ENCODE measurements around the gene EML4. TPM values are rescaled to one million over a fixed set of nuclear protein-coding genes. Genes with fewer than 3 reads are reported as not detected.

The EML4 gene
- total RNA-seq, 1 experiment from 2014 or later, result 107 TPM

GRCh38 chr2:42372474-42373200 is 203.5 kb downstream of the EML4 start:
- H3K27ac ChIP-seq (ENCODE audit: low read length), result no peak overlapping the region
- CTCF ChIA-PET, result no interaction called here
- no peak for ATAC-seq
- H3K4me1 ChIP-seq (ENCODE audit: control insufficient read depth, insufficient read depth, low read length), result 0 out of 2 replicates have a peak, but pooled peaks cover 3% of the 10 kb centered on the region
- TF ChIP-seq TCF7L2 (IDR thresholded peaks at IDR 0.05; ENCODE audit: low read depth, low read length), result no peak
- no peak for TF ChIP-seq REST (IDR thresholded peaks at IDR 0.05; ENCODE audit: insufficient read depth in 1 of 2, low read depth in 2 of 2, low read length in 1 of 2)
- no peak for TF ChIP-seq SIN3A (IDR thresholded peaks at IDR 0.05; ENCODE audit: borderline replicate concordance, insufficient read depth, low read depth, low read length)
- TF ChIP-seq CTCF (IDR thresholded peaks at IDR 0.05), result no peak
- TF ChIP-seq POLR2AphosphoS5 (IDR thresholded peaks at IDR 0.05; ENCODE audit: low read depth, low read length), result no peak
- no TSS peak for BruUV-seq (replicated peaks)
- H3K27me3 ChIP-seq (ENCODE audit: control insufficient read depth, insufficient read depth, low read length), result no peaks in the 10 kb centered on the region
- intact Hi-C loops (cut with micrococcal nuclease; ENCODE audit: unreplicated experiment) (no loop called here), in situ Hi-C loops (cut with HindIII; ENCODE audit: low pct_unique_long_range_greater_than_20kb, low sequenced_read_pairs) (no loop called here)
- no peak overlapping the region for H3K4me3 ChIP-seq (ENCODE audit: low read depth in 2 of 2, low read length in 2 of 2)
- H3K36me3 ChIP-seq (ENCODE audit: control insufficient read depth, insufficient read depth, low read length), result no peaks in the 10 kb centered on the region
- H3K9me3 ChIP-seq (ENCODE audit: control insufficient read depth, insufficient read depth, low read depth, low read length), result no peaks in the 10 kb centered on the region
- DNase-seq (ENCODE audit: low read depth, low spot score), result no peak
- POLR2A ChIA-PET, result interaction anchor here (0.6 to 0.7 kb wide), 2 partner anchors 11 to 70 kb away, joined by 3 to 6 read pairs; no protein-coding TSS in a partner anchor

- H3K36me3 ChIP-seq (ENCODE audit: control insufficient read depth, insufficient read depth, low read length), result no peaks in the 10 kb centered on the region
- no peak overlapping the region for H3K4me3 ChIP-seq (ENCODE audit: low read depth in 2 of 2, low read length in 2 of 2)
- no peaks in the 10 kb centered on the region for H3K9me3 ChIP-seq (ENCODE audit: control insufficient read depth, insufficient read depth, low read depth, low read length)
- TF ChIP-seq CTCF (IDR thresholded peaks at IDR 0.05), result no peak
- no peak for TF ChIP-seq TCF7L2 (IDR thresholded peaks at IDR 0.05; ENCODE audit: low read depth, low read length)
- no peak for TF ChIP-seq REST (IDR thresholded peaks at IDR 0.05; ENCODE audit: insufficient read depth in 1 of 2, low read depth in 2 of 2, low read length in 1 of 2)
- TF ChIP-seq SIN3A (IDR thresholded peaks at IDR 0.05; ENCODE audit: borderline replicate concordance, insufficient read depth, low read depth, low read length), result no peak
- POLR2A ChIA-PET, result no interaction called here
- H3K27me3 ChIP-seq (ENCODE audit: control insufficient read depth, insufficient read depth, low read length), result no peaks in the 10 kb centered on the region
- no peaks in the 10 kb centered on the region for H3K4me1 ChIP-seq (ENCODE audit: control insufficient read depth, insufficient read depth, low read length)
- CTCF ChIA-PET, result no interaction called here
- BruUV-seq (replicated peaks), result no TSS peak
- DNase-seq (ENCODE audit: low read depth, low spot score) (no peak), ATAC-seq (no peak)
- in situ Hi-C loops (cut with HindIII; ENCODE audit: low pct_unique_long_range_greater_than_20kb, low sequenced_read_pairs) (no loop called here), intact Hi-C loops (cut with micrococcal nuclease; ENCODE audit: unreplicated experiment) (no loop called here)
- H3K27ac ChIP-seq (ENCODE audit: low read length), result no peak overlapping the region
These were observed 207.6 kb downstream of the EML4 start for GRCh38 chr2:42376758-42377157.

All from Panc1 (cell line).